Measurements from ENCODE around the gene ZDHHC7. TPM values are rescaled to one million over a fixed set of nuclear protein-coding genes. Genes with fewer than 3 reads are reported as not detected.

ZDHHC7 gene
- total and polyA plus RNA-seq, 4 experiments from 2014 or later, result 27.1 to 40.2 (median 34.7) TPM

DNA sequence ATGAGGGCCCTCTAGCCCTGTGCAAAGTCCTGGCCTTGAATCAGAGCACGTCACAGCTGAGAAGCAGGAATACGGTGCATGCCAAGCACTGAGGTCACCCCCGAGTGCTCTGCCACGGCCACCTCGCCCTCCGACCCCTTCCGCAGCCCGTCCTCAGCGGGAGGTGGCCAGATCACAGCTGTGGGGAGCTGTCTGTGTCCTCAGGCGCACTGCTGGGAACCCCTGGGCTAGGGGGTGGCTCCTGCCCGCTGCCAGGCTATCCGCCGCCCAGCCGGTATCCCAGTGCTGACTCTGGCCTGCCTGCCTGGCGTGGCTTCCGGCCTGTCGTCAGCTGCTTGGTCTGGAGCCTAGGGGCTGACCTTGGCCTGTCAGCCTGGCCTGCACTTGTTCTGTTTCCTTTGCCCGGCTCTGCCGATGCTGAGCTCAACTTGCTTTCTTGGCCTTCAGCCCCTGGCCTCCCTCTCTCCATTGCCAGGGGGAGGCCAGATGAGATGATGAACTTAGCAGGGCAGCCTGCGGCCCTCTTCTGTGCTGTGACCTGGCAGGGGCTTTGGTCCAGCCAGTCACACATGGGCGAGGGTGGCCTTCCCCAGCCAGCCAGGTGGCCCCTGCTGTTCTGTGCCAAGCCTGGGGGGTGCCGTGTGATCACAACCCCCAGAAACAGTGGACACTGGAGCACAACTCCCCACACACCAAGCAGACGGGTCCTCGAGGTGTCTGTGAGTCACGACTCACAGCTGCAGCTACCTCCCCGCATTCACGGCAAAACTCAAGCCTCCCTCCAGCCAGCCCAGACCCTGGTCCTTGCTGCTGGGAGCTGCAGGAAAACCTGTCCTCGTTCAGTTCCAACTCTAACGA, 77.3 kb downstream of the ZDHHC7 start:
- intact Hi-C loops (cut with micrococcal nuclease), result no loop called here
- Histone ChIP-seq H3K4me1 (ENCODE audit: insufficient read depth, low read length) (peaks cover 3% of the 10 kb centered on the region), H3K4me3 (ENCODE audit: low read length in 2 of 2) (no peak overlapping the region), H3K36me3 (ENCODE audit: insufficient read depth, low read length) (no peaks in the 10 kb centered on the region), H3K27ac (ENCODE audit: low read depth, low read length) (no peak overlapping the region), H3K9me3 (ENCODE audit: control insufficient read depth in 1 of 2, low read length in 2 of 2) (no peaks in the 10 kb centered on the region), H3K27me3 (ENCODE audit: insufficient read depth, low read length) (no peaks in the 10 kb centered on the region)
- Mint-ChIP-seq H3K27me3 (no peaks in the 10 kb centered on the region), H3K4me1 (peaks cover 0 to 5% (median 2%) of the 10 kb centered on the region in 4 donors), H3K36me3 (no peaks in the 10 kb centered on the region), H3K9me3 (no peaks in the 10 kb centered on the region), H3K27ac (no peak overlapping the region), H3K4me3 (no peak overlapping the region)
- no peak for DNase-seq
- ChIA-PET POLR2A (ENCODE audit: partially characterized antibody) (no interaction called here), CTCF (ENCODE audit: partially characterized antibody) (interaction anchor here (0.5 to 1.3 kb wide), 4 partner anchors 8 to 195 kb away, joined by 3 to 6 read pairs (median 3); no protein-coding TSS in a partner anchor)

DNA sequence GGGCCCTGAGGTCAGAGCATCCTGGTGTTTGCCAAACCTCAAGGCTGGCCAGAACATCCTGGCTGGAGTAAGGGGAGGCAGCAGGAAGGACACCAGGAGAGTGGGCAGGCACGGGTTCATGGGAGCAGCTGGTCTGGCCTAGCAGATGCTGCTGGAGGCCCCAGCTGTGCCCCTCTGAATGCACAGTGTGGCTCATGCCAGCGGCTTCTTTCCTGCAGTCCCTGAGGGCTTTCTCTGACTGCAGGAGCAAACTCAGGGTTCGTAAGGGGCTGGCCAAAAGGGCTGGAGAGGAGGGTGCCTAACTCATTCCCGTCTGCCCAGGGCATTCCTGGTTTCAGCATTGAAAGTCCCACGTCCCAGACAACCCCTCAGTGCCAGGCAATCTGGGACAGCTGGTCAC, 78.7 kb downstream of the ZDHHC7 start:
- no peaks in the 10 kb centered on the region for H3K36me3 ChIP-seq (ENCODE audit: insufficient read depth, low read length)
- H3K27ac Mint-ChIP-seq, result no peak overlapping the region
- no peak overlapping the region for H3K4me3 ChIP-seq (ENCODE audit: low read length in 2 of 2)
- H3K36me3 Mint-ChIP-seq, result no peaks in the 10 kb centered on the region
- H3K27ac ChIP-seq (ENCODE audit: low read depth, low read length), result no peak overlapping the region
- no peak for DNase-seq
- H3K9me3 ChIP-seq (ENCODE audit: control insufficient read depth in 1 of 2, low read length in 2 of 2), result no peaks in the 10 kb centered on the region
- H3K9me3 Mint-ChIP-seq, result no peaks in the 10 kb centered on the region
- H3K27me3 ChIP-seq (ENCODE audit: insufficient read depth, low read length), result no peaks in the 10 kb centered on the region
- POLR2A ChIA-PET (ENCODE audit: partially characterized antibody), result no interaction called here
- CTCF ChIA-PET (ENCODE audit: partially characterized antibody), result interaction anchor here (1.2 kb wide), 1 partner anchor 10 kb away, joined by 3 read pairs; no protein-coding TSS in a partner anchor
- peaks cover 0 to 5% (median 2%) of the 10 kb centered on the region in 4 donors for H3K4me1 Mint-ChIP-seq
- peaks cover 3% of the 10 kb centered on the region for H3K4me1 ChIP-seq (ENCODE audit: insufficient read depth, low read length)
- H3K27me3 Mint-ChIP-seq, result no peaks in the 10 kb centered on the region
- no peak overlapping the region for H3K4me3 Mint-ChIP-seq
- intact Hi-C loops (cut with micrococcal nuclease), result no loop called here

- intact Hi-C loops (cut with micrococcal nuclease), result no loop called here
- POLR2A ChIA-PET (ENCODE audit: partially characterized antibody), result no interaction called here
- no peak for DNase-seq
Observed at GRCh38 chr16:84931506-84931905, 79.8 kb downstream of the ZDHHC7 start.

GRCh38 chr16:84931107-84931494, 80.2 kb downstream of the ZDHHC7 start:
- Mint-ChIP-seq H3K27me3 (no peaks in the 10 kb centered on the region), H3K9me3 (no peaks in the 10 kb centered on the region), H3K4me3 (no peak overlapping the region), H3K36me3 (no peaks in the 10 kb centered on the region), H3K4me1 (peaks cover 0 to 5% (median 2%) of the 10 kb centered on the region in 4 donors), H3K27ac (peak overlapping the region in 1 of 7 donors; percentile 62)
- H3K27ac ChIP-seq (ENCODE audit: low read depth, low read length), result no peak overlapping the region
- peaks cover 3% of the 10 kb centered on the region for H3K4me1 ChIP-seq (ENCODE audit: insufficient read depth, low read length)
- H3K27me3 ChIP-seq (ENCODE audit: insufficient read depth, low read length), result no peaks in the 10 kb centered on the region
- no peak overlapping the region for H3K4me3 ChIP-seq (ENCODE audit: low read length in 2 of 2)
- H3K36me3 ChIP-seq (ENCODE audit: insufficient read depth, low read length), result no peaks in the 10 kb centered on the region
- ChIA-PET CTCF (ENCODE audit: partially characterized antibody) (interaction anchor here (1.9 kb wide), 1 partner anchor 21 kb away, joined by 12 read pairs; no protein-coding TSS in a partner anchor), POLR2A (ENCODE audit: partially characterized antibody) (no interaction called here)
- no peak for DNase-seq
- no peaks in the 10 kb centered on the region for H3K9me3 ChIP-seq (ENCODE audit: control insufficient read depth in 1 of 2, low read length in 2 of 2)
- intact Hi-C loops (cut with micrococcal nuclease), result no loop called here

More at GRCh38 chr16:84931506-84931905, 79.8 kb downstream of the ZDHHC7 start:
- Histone ChIP-seq H3K36me3 (ENCODE audit: insufficient read depth, low read length) (no peaks in the 10 kb centered on the region), H3K9me3 (ENCODE audit: control insufficient read depth in 1 of 2, low read length in 2 of 2) (no peaks in the 10 kb centered on the region), H3K4me3 (ENCODE audit: low read length in 2 of 2) (no peak overlapping the region), H3K27me3 (ENCODE audit: insufficient read depth, low read length) (no peaks in the 10 kb centered on the region), H3K4me1 (ENCODE audit: insufficient read depth, low read length) (peaks cover 3% of the 10 kb centered on the region), H3K27ac (ENCODE audit: low read depth, low read length) (no peak overlapping the region)
- H3K27me3 Mint-ChIP-seq, result no peaks in the 10 kb centered on the region
- H3K4me1 Mint-ChIP-seq, result peaks cover 0 to 5% (median 2%) of the 10 kb centered on the region in 4 donors
- CTCF ChIA-PET (ENCODE audit: partially characterized antibody), result interaction anchor here (1.9 kb wide), 1 partner anchor 21 kb away, joined by 12 read pairs; no protein-coding TSS in a partner anchor
- no peak overlapping the region for H3K27ac Mint-ChIP-seq
- no peak overlapping the region for H3K4me3 Mint-ChIP-seq
- H3K36me3 Mint-ChIP-seq, result no peaks in the 10 kb centered on the region
- no peaks in the 10 kb centered on the region for H3K9me3 Mint-ChIP-seq

- Mint-ChIP-seq H3K27ac (peak overlapping the region in 2 of 7 donors; percentile 2 to 62), H3K4me1 (peaks cover 0 to 5% (median 2%) of the 10 kb centered on the region in 4 donors)
Observed at GRCh38 chr16:84930298-84931106, 80.8 kb downstream of the ZDHHC7 start.

GRCh38 chr16:84929421-84930297, 81.7 kb downstream of the ZDHHC7 start:
- H3K27ac Mint-ChIP-seq, result peak overlapping the region in 4 of 7 donors; percentile 47 to 76 (median 58)

More at GRCh38 chr16:84930298-84931106, 80.8 kb downstream of the ZDHHC7 start:
- POLR2A ChIA-PET (ENCODE audit: partially characterized antibody), result no interaction called here
- no peak overlapping the region for H3K4me3 ChIP-seq (ENCODE audit: low read length in 2 of 2)
- no peak overlapping the region for H3K4me3 Mint-ChIP-seq
- no peaks in the 10 kb centered on the region for H3K36me3 Mint-ChIP-seq
- H3K27me3 ChIP-seq (ENCODE audit: insufficient read depth, low read length), result no peaks in the 10 kb centered on the region
- DNase-seq, result no peak
- H3K4me1 ChIP-seq (ENCODE audit: insufficient read depth, low read length), result peaks cover 3% of the 10 kb centered on the region
- no peaks in the 10 kb centered on the region for H3K9me3 Mint-ChIP-seq
- CTCF ChIA-PET (ENCODE audit: partially characterized antibody), result interaction anchor here (1.9 kb wide), 1 partner anchor 22 kb away, joined by 12 read pairs; no protein-coding TSS in a partner anchor
- no peak overlapping the region for H3K27ac ChIP-seq (ENCODE audit: low read depth, low read length)
- no peaks in the 10 kb centered on the region for H3K36me3 ChIP-seq (ENCODE audit: insufficient read depth, low read length)
- H3K9me3 ChIP-seq (ENCODE audit: control insufficient read depth in 1 of 2, low read length in 2 of 2), result no peaks in the 10 kb centered on the region
- H3K27me3 Mint-ChIP-seq, result no peaks in the 10 kb centered on the region
- intact Hi-C loops (cut with micrococcal nuclease), result no loop called here

More at GRCh38 chr16:84929421-84930297, 81.7 kb downstream of the ZDHHC7 start:
- Histone ChIP-seq H3K27me3 (ENCODE audit: insufficient read depth, low read length) (no peaks in the 10 kb centered on the region), H3K27ac (ENCODE audit: low read depth, low read length) (no peak overlapping the region), H3K9me3 (ENCODE audit: control insufficient read depth in 1 of 2, low read length in 2 of 2) (no peaks in the 10 kb centered on the region), H3K36me3 (ENCODE audit: insufficient read depth, low read length) (no peaks in the 10 kb centered on the region), H3K4me1 (ENCODE audit: insufficient read depth, low read length) (peaks cover 3% of the 10 kb centered on the region), H3K4me3 (ENCODE audit: low read length in 2 of 2) (no peak overlapping the region)
- POLR2A ChIA-PET (ENCODE audit: partially characterized antibody), result no interaction called here
- H3K4me3 Mint-ChIP-seq, result no peak overlapping the region
- CTCF ChIA-PET (ENCODE audit: partially characterized antibody), result no interaction called here
- intact Hi-C loops (cut with micrococcal nuclease), result no loop called here
- no peak for DNase-seq
- no peaks in the 10 kb centered on the region for H3K27me3 Mint-ChIP-seq
- H3K36me3 Mint-ChIP-seq, result no peaks in the 10 kb centered on the region
- no peaks in the 10 kb centered on the region for H3K9me3 Mint-ChIP-seq
- H3K4me1 Mint-ChIP-seq, result peaks cover 0 to 5% (median 2%) of the 10 kb centered on the region in 4 donors

Measured in CD4-positive, alpha-beta memory T cell (primary cell).